Astrocyte of the cerebellum (primary cell): ENCODE data around the gene CDK8.

ENCODE experiments used
- DNase-seq: peaks from one replicate; pipeline ENCODE4 v3.0.0-alpha.2; 2011; ENCODE audit warnings: low read depth
- H3K4me3 ChIP-seq: 2 replicates; pipeline ENCODE4 v1.5.1; 2011; ENCODE audit warnings: mild to moderate bottlenecking, low read depth, low read length, moderate library complexity
- in situ Hi-C: cut with HindIII; loops from 2 replicates; pipeline ENCODE4 v1.10.0; 2017; ENCODE audit warnings: low sequenced_read_pairs
- TF ChIP-seq, protein P1 (sequence below): IDR thresholded peaks from 2 replicates; pipeline ENCODE4 v1.5.1; 2012; ENCODE audit warnings: low read length, low read depth, moderate library complexity, mild to moderate bottlenecking; ENCODE audit errors: missing control alignments

Gene CDK8

DNA sequence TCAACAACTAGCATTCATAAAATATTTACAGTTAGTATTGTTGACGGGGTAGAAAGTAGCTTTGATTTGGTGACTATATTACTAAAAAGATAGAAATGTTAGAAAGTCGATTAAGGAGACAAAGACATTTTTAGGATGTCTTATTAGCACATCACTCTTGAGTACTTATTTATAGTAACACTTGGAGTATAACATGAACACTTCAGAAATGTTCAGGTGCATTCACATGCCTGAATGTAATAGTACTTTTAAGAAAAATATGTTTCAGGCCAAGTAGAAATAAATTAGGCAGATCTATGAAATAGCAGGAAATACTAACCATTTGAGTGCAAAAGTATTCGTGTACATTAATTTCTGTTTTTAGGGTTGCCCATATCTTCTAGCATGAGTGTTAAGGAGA, 70.4 kb downstream of the CDK8 start:
- in situ Hi-C loops: no loop called here
- TF ChIP-seq, protein P1, sequence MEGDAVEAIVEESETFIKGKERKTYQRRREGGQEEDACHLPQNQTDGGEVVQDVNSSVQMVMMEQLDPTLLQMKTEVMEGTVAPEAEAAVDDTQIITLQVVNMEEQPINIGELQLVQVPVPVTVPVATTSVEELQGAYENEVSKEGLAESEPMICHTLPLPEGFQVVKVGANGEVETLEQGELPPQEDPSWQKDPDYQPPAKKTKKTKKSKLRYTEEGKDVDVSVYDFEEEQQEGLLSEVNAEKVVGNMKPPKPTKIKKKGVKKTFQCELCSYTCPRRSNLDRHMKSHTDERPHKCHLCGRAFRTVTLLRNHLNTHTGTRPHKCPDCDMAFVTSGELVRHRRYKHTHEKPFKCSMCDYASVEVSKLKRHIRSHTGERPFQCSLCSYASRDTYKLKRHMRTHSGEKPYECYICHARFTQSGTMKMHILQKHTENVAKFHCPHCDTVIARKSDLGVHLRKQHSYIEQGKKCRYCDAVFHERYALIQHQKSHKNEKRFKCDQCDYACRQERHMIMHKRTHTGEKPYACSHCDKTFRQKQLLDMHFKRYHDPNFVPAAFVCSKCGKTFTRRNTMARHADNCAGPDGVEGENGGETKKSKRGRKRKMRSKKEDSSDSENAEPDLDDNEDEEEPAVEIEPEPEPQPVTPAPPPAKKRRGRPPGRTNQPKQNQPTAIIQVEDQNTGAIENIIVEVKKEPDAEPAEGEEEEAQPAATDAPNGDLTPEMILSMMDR: no peak
- DNase-seq: no peak
- no peak overlapping the region for H3K4me3 ChIP-seq

DNA sequence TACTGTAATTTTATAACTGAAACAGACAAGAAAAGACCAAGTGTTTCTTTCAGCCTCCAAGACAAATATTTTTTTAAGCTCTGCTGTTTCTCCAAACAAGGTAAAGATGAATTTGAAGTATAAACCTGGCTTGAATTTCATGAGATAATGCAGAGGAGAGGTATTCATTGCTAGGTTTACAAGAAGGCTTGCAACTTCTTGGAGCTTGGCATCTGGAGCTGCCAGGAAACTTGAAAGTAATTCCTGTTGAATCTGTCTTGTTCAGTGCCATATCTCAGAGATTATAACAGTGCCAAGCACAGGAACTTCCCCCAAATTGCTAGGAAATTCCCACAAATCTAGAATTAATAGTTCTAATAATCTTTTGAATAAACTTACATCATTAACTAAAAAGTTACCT, 70.9 kb downstream of the CDK8 start:
- no peak overlapping the region for H3K4me3 ChIP-seq
- no peak for DNase-seq
- in situ Hi-C loops: no loop called here
- TF ChIP-seq, protein P1: no peak

DNA sequence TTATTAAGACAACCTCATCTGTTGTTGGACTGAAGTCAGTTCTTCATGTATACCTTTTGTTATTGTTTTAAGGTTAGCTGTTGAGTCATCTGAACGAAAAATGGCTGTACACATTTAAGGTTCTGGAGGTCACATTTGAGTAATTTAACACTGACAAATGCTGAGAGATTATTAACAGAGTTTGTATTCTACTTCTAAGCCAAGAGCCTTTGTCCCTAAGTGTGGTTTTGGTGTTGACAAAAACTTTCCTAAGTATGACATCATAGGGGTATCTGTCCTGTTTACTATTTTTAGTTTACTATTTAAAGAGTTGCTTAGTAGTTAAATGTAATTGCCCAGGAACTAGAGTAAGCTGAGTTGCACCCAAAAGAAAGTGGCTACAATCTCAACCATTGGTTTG, 71.9 kb downstream of the CDK8 start:
- no peak for DNase-seq
- TF ChIP-seq, protein P1: no peak
- in situ Hi-C loops: no loop called here
- H3K4me3 ChIP-seq: no peak overlapping the region

DNA sequence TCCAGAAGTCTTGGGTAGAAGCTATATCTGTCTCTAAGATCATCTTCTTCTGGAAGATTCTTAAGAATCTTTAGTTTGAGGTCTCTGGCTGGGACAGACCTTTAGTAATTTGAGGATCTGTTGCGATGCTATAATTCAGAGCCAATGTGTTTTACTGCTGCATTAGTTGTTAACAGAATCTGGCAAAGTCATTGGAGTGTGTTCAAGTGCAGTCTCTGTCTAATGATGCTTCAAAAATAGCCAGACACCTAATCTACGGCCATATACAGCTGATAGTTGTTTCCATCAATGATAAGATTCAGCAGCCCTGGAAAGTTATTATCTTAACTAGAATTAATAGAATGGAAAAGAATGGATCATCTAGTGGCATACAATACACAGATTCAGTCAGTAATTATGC, 72.6 kb downstream of the CDK8 start:
- no peak overlapping the region for H3K4me3 ChIP-seq
- TF ChIP-seq, protein P1: no peak
- in situ Hi-C loops: no loop called here
- DNase-seq: no peak

DNA sequence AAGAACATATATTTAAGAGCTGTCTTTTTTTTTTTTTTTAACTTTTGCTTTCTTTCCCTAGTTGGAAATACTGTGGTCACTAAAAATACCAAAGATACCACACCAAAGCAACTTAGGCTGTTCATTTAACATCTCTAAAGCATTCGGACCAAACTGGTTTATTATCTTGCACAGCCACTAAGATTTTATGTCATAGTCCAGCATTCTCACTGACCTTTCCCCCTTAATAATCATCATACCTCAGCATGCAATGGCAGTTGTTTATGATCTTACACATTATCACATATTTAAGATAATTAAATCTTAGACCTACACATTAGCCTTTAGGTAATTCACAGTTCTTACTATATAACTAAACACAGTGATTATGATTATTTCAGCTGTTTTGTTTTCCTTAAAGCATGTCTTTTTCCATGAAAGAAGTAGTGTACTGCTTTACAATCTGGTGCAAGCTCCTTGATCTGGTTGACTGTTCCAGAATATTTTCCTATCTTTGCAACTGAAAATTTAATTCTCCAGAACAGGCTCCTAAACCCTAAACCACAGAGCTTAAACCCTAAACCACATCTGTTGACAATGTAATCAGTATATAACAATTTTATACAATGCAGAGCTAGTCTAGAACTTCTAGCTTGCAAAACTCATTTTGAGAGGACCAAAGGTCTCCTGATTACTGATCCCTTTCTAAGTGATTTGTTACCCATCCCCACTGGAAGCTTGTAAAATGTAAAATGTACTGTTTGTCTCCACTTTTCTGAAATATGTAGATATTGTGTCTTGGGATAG, 74.2 kb downstream of the CDK8 start:
- H3K4me3 ChIP-seq: no peak overlapping the region
- in situ Hi-C loops: no loop called here
- TF ChIP-seq, protein P1: no peak
- DNase-seq: no peak

DNA sequence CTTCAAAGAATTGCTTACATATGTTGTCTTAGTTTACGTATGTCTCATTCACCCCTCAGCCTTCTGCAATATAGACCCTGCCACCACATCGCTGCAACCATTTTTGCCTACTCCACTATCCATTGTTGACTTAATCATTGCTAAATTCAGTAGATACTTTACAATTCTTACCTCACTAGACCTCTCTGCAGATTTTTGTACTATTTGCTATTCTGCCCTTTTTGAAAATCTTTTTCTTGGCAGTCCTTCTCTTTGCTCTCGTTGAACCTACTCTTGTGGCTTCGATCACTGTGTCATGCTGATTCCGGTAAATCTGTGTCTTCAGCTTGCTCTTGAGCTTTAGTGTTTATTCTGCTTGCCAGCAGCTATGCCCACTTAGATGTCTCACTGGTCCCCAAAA, 81.2 kb downstream of the CDK8 start:
- TF ChIP-seq, protein P1: no peak
- no peak for DNase-seq
- no peak overlapping the region for H3K4me3 ChIP-seq
- in situ Hi-C loops: no loop called here
